ENCODE results near the gene ADCYAP1.

DNA sequence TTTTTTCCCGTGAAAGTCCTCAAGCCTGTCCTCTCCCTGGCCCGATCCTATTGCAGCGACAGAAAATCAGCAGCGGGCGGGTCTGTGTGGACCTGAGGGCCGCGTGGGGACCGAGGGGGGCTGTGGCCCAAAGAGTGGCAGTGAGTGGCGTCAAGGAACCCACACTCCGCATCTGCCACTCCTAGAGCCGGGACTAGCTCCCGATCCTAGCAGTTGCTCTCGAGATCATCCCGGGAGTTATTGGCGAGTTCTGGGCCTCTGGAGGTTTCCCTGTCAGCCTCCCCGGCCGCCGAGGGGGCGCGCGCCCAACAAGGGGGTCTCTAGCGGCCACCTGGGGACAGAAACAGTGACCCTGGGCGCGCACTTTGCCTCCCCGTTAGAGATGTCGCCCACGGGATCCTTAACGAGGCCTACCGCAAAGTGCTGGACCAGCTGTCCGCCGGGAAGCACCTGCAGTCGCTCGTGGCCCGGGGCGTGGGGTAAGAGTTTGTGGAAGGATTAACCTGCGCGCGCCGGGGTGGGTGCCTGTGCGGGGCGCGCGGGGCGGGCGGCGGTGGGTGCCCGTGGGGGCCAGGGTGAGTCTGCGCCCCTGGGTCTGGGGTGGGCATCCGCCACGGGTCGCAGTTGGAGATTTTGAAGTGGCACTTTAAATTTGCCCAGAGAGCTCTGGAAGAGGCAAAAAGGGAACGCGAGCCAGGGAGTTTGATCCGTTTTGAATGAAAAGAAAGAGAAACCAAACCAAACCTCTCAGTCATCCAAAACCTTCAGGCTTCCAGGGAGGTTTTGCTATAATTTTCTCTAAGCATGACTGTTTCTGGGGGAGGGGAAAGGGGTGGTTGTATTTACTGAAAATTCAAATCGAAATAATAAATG is 3.5 kb downstream of the ADCYAP1 start:
- TF ChIP-seq CTCF (IDR thresholded peaks at IDR 0.05) (no peak), EZH2 (IDR thresholded peaks at IDR 0.05; ENCODE audit: borderline replicate concordance, insufficient read depth, low read depth, low read length, poor library complexity, severe bottlenecking) (no peak)

All from B cell (primary cell).